Spleen (tissue), 7 donors: ENCODE data around the gene SLC13A3.

Experiments
- CTCF ChIP-seq, 11 experiments: fragments of 200-600 bp in 7 of 11; fragments of 450-650 bp in 4 of 11; sonication (generic) in 4 of 11; IDR thresholded peaks in 8 of 11; conservative IDR thresholded peaks in 3 of 11; 1 replicate in 7 of 11; 2 replicates in 4 of 11; pipeline versions ENCODE4 v1.4.0 to v1.8.0; 2016 to 2021; ENCODE audit warnings: antibody characterized with exemption in 11 of 11, inconsistent platforms in 4 of 11, mild to moderate bottlenecking in 1 of 11
- POLR2A ChIP-seq, 3 donors: fragments of 450-650 bp; IDR thresholded peaks; one replicate each; pipeline ENCODE4 v1.5.1; 2017; ENCODE audit warnings: antibody characterized with exemption in 3 of 3, mild to moderate bottlenecking in 1 of 3
- POLR2AphosphoS5 ChIP-seq, 3 donors: sonication (generic); formaldehyde crosslinking; IDR thresholded peaks; one replicate each; pipeline ENCODE4 v1.5.1; 2017; ENCODE audit warnings: antibody characterized with exemption in 3 of 3
- donor health status: DM: no; HTN: no; CAD: no; lungs with moderate emphysema.
- donor health status: DM: no; HTN: no; CAD: no.
- donor health status: DM: no; HTN: no; CAD: no.

GRCh38 chr20:46588532-46589511 lies 62.4 kb downstream of the SLC13A3 start:
- TF ChIP-seq POLR2A (IDR thresholded peaks at IDR 0.05): no peak
- TF ChIP-seq POLR2AphosphoS5 (IDR thresholded peaks at IDR 0.05): no peak
- TF ChIP-seq CTCF (IDR thresholded peaks at IDR 0.05 in 8 of 11, conservative IDR thresholded peaks at IDR 0.05 in 3 of 11): no peak
